ENCODE results near the gene ABLIM2.

Gene ABLIM2

DNA sequence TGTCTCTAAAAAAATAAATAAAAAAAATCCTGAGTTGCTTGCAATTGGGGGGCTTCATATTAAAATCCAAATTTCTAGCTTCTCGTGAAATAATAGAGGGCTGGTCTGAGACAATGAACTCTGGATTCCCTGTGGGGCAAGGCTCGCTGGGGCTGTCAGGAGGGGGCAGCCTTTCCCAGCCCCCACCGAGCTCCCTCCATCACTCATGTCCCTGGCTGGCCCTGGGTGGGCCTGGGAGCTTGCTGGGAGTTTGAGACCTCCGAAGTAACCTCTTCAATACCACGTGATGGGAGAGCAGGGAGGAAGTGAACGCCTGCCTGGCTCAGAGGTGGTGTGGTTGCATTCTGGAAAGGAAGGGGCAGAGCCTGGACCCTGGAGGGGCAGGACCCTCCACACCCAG, 164.9 kb downstream of the ABLIM2 start:
- no peak for TF ChIP-seq ZFX (IDR thresholded peaks at IDR 0.05)
- TF ChIP-seq, protein P1, sequence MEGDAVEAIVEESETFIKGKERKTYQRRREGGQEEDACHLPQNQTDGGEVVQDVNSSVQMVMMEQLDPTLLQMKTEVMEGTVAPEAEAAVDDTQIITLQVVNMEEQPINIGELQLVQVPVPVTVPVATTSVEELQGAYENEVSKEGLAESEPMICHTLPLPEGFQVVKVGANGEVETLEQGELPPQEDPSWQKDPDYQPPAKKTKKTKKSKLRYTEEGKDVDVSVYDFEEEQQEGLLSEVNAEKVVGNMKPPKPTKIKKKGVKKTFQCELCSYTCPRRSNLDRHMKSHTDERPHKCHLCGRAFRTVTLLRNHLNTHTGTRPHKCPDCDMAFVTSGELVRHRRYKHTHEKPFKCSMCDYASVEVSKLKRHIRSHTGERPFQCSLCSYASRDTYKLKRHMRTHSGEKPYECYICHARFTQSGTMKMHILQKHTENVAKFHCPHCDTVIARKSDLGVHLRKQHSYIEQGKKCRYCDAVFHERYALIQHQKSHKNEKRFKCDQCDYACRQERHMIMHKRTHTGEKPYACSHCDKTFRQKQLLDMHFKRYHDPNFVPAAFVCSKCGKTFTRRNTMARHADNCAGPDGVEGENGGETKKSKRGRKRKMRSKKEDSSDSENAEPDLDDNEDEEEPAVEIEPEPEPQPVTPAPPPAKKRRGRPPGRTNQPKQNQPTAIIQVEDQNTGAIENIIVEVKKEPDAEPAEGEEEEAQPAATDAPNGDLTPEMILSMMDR (conservative IDR thresholded peaks at IDR 0.05): no peak
- no peak overlapping the region for H3K27ac ChIP-seq

DNA sequence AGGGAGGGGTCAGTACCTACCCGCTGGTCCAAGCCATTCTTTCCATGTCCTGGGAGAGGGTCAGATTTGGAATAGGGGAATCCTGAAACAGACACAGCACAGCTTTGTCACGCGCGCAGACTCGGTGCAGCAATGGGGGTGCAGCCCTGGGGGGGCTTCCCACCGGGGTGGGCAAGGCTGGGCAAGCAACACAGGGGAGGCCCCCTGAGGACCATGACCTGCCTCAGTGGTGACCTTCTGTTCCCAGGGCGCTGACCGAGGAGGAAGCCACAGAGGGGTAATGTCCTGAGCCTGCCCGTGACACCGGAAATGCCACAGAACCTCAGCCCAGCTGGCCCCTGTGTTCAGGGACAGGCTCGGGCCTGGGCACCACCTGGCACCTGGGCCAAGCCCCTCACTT, 165.8 kb downstream of the ABLIM2 start:
- TF ChIP-seq, protein P1 (conservative IDR thresholded peaks at IDR 0.05): no peak
- no peak for TF ChIP-seq ZFX (IDR thresholded peaks at IDR 0.05)
- no peak overlapping the region for H3K27ac ChIP-seq

DNA sequence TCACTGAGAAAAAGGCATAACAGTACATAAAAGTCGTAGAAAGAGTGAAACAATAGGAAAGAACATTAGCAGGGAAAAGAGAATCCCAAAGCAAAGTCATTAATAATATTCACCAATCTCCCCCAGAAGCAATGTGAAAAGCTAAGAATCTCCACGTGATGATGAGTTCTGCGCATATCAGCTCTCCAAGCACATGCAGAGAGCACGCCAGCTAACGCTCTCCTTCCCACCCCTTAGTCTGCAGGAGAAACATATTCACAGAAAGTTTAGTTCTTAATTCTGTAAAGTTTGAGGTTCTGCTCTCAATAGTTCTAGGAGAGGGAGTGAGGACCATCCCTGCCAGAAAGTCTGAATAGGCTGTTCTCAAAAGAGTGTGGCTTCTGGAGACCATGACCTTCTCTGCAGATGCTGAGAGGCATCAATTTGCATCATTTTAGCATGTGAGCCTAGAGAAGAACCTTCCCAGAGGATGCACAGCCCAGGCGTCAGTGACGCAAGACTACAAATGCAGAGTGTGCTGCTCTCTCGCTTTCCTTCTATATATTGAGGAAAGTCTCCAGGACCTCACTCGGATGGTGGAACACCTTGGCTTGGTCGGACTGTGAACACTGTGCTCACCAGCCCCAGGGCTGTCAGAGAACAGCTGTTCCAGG, 167.7 kb downstream of the ABLIM2 start:
- no peak overlapping the region for H3K27ac ChIP-seq
- no peak for TF ChIP-seq ZFX (IDR thresholded peaks at IDR 0.05)

DNA sequence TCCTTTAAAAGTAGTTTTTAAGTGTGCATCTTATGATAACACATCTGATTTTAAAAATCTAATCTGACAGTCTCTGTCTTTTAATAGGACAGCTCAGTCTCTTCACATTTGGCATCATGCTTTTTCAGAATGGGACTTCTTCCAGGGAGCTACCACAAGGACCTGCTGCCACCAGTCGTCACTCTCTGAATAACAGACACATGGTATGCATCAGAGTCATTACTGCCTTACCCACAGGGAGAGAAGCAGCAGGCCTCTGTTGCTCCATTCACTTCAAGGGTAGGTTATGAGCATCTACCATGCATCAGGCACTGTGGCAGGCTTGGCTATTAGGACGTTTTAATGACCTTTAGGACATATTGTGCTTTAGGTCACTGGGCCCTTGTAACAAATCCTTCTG, 169.0 kb downstream of the ABLIM2 start:
- no peak overlapping the region for H3K27ac ChIP-seq
- no peak for TF ChIP-seq ZFX (IDR thresholded peaks at IDR 0.05)
- TF ChIP-seq, protein P1 (conservative IDR thresholded peaks at IDR 0.05): no peak

DNA sequence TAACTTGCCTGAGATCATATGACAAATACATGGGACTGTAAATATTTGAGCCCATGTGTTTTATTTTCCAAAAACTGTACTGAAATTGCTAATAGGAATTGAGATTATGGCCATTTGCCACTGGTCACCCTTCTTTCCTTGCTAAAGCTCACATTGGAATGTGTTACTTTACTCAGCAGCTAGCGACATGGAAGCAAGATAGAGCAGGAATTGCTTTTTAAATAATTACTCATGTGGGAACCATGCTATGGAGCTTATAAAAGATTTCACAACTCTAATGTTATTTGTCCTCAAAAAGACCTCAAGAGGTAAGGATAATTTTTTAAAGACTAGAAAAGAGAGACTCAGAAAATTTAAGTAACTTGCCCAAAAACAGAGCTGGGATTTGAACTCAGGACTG, 170.2 kb downstream of the ABLIM2 start:
- no peak for TF ChIP-seq ZFX (IDR thresholded peaks at IDR 0.05)
- TF ChIP-seq, protein P1 (conservative IDR thresholded peaks at IDR 0.05): no peak
- H3K27ac ChIP-seq: no peak overlapping the region

DNA sequence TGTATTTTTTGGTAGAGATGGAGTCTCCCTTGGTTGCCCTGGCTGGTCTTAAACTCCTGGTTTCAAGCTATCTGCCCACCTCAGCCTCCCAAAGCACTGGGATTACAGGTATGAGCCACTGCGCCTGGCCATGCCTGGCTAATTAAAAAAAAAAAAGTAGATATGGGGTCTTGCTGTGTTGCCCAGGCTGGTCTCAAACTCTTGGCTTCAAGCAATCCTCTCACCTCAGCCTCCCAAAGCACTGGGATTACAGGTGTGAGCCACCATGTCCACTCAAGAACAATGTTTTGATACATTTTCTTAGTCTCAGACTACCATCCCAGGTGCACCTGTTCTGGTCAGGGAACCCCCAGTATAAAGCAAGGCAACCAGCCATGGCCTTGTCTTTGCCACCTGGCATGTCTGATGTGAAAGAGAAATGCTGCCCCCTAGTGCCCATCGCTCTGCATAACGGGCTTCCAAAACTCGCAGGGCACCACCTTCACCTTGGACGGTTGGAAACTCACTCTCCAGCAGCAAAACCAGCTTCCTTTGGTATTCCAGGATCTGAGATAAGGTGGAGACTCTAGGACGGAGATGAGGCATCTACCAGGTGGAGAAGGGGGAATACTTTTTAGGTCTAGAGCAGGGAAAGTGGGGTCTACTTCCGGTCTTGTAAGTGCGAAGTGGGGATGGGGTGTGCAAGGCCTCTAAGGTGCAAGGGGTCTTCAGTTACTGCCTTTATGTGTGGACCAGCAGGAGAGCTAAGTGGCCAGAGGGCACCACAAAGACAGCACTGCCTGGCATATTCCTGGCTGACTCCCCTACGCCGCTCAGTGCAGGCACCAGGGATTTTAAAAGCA, 171.2 kb downstream of the ABLIM2 start:
- TF ChIP-seq ZFX (IDR thresholded peaks at IDR 0.05): no peak
- TF ChIP-seq, protein P1 (conservative IDR thresholded peaks at IDR 0.05): peak; percentile 88
- no peak overlapping the region for H3K27ac ChIP-seq

DNA sequence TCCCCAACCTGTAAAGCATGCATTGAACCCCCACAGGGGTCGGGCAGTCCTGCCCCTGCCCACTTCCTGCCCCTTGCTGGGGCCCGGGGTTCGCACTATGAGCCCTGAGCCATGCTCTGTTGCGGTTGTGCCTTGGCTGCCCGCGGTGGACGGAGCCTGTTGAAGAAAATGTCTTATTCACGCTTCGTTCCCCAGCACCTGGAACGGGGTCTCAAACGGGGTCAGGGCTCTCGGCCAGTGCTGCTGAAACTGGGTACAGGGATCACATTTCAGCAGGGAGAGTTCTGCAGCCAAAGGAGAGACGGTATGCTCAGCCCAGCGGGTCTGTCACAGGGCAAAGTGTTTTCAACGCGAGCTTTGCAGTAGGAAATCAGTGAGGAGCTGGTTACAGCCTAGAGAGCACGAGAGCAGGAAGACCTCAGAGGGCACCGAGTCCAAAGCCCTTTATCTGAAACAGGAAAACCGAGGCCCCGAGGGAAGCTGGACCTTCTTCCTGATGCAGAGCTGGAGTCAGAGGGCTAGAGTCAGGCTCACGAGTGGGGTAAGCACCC, 172.6 kb downstream of the ABLIM2 start:
- no peak overlapping the region for H3K27ac ChIP-seq
- TF ChIP-seq ZFX (IDR thresholded peaks at IDR 0.05): no peak
- TF ChIP-seq, protein P1 (conservative IDR thresholded peaks at IDR 0.05): no peak

All from C4-2B (cell line).